Cardiac muscle cell (in vitro differentiated cells and primary cell): Measurements from ENCODE around the gene ANKHD1. TPM values are rescaled to one million over a fixed set of nuclear protein-coding genes. Genes with fewer than 3 reads are reported as not detected.

ENCODE experiments used
- DNase-seq, 2 donors: peaks; one replicate each; pipeline versions ENCODE4 v3.0.0 to v3.0.0-alpha.2; 2010 to 2017; ENCODE audit warnings: low read depth in 1 of 2, low spot score in 1 of 2
- H3K27ac ChIP-seq: fragments of 200-600 bp; sonication (generic); 2 replicates; pipeline ENCODE4 v1.5.1; 2016
- H3K27me3 ChIP-seq: fragments of 200-600 bp; sonication (generic); 2 replicates; pipeline ENCODE4 v1.6.0; 2016; ENCODE audit warnings: control low read depth
- H3K36me3 ChIP-seq: fragments of 200-600 bp; sonication (generic); 2 replicates; pipeline ENCODE4 v1.5.1; 2016; ENCODE audit warnings: control low read depth
- H3K4me1 ChIP-seq: fragments of 200-600 bp; sonication (generic); 2 replicates; pipeline ENCODE4 v1.8.1; 2017; ENCODE audit warnings: low read depth, mild to moderate bottlenecking, mixed run types
- H3K4me3 ChIP-seq: fragments of 200-600 bp; sonication (generic); 2 replicates; pipeline ENCODE4 v1.5.1; 2016; ENCODE audit warnings: mild to moderate bottlenecking
- H3K9me3 ChIP-seq: fragments of 200-600 bp; sonication (generic); 2 replicates; pipeline ENCODE4 v1.5.1; 2017; ENCODE audit warnings: low read depth, mild to moderate bottlenecking, control low read depth
- polyA plus RNA-seq: library from polyadenylated mRNA; unstranded; fragments of >200 nt; fragmentation: Nextera tagmentation; extraction: Ambion mirVana; gene quantifications from 2 replicates; pipeline ENCODE4 v1.2.1, GENCODE V29; 2016
- total RNA-seq: library from RNA; depleted of rRNA; stranded (reverse); fragments of >200 nt; gene quantifications from 2 replicates; pipeline ENCODE4 v1.2.3, GENCODE V29; 2016
- TF ChIP-seq, protein P1 (sequence below): IDR thresholded peaks from 2 replicates; pipeline ENCODE4 v1.5.1; 2012; ENCODE audit warnings: low read depth, mild to moderate bottlenecking, low read length

Gene ANKHD1
- total and polyA plus RNA-seq, 2 experiments from 2014 or later: 42.4 to 46.5 TPM

DNA sequence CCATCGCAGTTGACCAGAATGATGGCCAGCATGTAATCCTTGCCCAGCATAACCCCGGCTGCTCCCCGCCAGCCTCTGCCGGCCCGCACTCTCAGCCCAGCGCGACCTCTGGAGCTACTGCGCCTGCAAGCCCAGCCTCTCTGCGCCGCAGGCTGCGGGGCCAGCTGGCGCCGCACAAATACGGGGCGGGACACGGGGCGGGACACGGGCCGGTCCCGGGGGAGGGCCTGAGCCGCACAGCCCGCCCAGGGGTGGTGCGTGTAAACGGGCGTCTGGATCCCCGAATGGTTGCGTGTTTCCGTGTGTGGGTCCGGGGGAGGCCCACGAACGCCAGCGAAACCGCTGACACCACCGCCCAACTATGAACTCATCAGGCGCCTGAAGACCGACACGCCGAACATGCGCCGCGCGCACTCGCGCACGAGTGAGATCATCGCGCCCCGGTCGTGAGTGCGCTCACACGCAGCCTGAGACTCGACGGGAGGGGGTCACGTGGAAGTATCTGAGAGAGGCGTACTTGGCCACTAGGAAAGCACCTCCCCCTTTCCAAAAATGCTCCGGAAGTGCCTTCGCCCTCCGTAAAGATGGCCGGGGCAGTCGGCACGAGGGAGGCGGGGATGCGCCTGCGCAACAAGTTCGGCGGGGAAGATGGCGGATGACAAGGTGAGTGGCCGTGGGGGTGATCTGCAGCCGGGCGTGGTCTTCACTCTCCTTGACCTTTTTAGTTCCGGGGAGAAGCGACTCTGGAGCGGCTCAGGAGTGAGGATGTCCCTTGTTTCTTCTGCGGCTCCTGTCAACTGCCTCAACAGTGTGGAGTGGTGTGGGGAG lies 162.8 kb downstream of the ANKHD1 start, which contains the start of the genes APBB3 and SLC35A4:
Gene APBB3, minus strand, starts transcription at position 403 of the 828 bp plus-strand sequence. Its CDS starts 353 bp downstream, at position 50.
Gene SLC35A4, plus strand, starts transcription at position 633 of the 828 bp plus-strand sequence. CDS start 2,342 bp downstream, outside the sequence.
- Histone ChIP-seq H3K27me3 (no peaks in the 10 kb centered on the region), H3K27ac (peak within 1 kb of the TSS; percentile 85), H3K36me3 (peaks cover 4% of the 10 kb centered on the region), H3K4me3 (peak within 1 kb of the TSS; percentile 50), H3K4me1 (peaks cover 14% of the 10 kb centered on the region), H3K9me3 (no peaks in the 10 kb centered on the region)
- TF ChIP-seq, protein P1, sequence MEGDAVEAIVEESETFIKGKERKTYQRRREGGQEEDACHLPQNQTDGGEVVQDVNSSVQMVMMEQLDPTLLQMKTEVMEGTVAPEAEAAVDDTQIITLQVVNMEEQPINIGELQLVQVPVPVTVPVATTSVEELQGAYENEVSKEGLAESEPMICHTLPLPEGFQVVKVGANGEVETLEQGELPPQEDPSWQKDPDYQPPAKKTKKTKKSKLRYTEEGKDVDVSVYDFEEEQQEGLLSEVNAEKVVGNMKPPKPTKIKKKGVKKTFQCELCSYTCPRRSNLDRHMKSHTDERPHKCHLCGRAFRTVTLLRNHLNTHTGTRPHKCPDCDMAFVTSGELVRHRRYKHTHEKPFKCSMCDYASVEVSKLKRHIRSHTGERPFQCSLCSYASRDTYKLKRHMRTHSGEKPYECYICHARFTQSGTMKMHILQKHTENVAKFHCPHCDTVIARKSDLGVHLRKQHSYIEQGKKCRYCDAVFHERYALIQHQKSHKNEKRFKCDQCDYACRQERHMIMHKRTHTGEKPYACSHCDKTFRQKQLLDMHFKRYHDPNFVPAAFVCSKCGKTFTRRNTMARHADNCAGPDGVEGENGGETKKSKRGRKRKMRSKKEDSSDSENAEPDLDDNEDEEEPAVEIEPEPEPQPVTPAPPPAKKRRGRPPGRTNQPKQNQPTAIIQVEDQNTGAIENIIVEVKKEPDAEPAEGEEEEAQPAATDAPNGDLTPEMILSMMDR: no peak
- DNase-seq: peak; percentile 97 to 99

DNA sequence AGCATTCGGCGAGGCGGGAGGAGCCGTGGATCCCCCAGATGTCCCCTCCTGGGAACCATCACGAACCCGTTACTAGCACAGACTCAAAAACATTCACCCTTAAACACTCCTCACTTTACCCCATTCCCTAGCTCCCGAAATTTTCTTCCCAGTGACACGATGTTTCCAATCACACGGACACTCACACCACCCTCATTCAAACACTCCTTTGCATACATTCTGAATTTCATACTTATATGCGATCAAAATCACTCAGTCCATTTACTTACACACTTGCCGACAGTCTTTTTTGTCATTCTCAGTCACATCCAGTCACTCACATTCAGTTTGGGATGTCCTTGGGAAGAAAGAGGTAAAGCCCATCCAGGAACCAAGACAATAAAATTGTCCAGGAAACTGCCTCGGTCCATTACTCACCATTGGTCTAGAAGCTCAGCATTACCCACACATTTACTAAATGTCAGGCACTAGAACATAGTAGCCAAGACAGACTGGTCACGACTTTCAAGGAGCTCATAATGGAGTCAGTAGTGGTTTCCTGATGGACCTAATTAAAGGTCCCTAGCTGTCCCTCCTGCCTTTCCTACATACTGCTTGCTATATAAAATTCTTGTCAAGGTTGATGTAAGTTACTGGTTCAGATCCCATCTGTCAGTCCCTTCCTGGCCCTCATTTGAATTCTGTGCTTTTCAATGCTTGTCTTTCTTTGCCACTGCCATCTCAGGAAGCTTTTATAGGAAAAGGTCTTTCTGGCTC lies 163.6 kb downstream of the ANKHD1 start:
- TF ChIP-seq, protein P1: no peak
- peaks cover 4% of the 10 kb centered on the region for H3K36me3 ChIP-seq
- peak overlapping the region; percentile 85 for H3K27ac ChIP-seq
- peaks cover 14% of the 10 kb centered on the region for H3K4me1 ChIP-seq
- peak overlapping the region; percentile 50 for H3K4me3 ChIP-seq
- no peaks in the 10 kb centered on the region for H3K9me3 ChIP-seq
- H3K27me3 ChIP-seq: no peaks in the 10 kb centered on the region
- DNase-seq: peak in 1 of 2 donors; percentile 15

DNA sequence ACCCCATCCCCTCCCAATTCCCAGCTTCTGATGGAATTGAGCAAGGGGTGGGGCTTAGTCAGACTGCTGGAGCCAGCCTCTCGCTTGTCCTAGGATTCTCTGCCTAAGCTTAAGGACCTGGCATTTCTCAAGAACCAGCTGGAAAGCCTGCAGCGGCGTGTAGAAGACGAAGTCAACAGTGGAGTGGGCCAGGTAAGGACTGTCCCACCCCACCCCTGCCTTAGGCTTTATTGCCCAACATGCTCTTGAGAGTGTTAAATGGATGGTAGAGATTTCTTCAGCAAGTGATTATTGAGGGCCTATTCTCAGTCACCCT lies 164.1 kb downstream of the ANKHD1 start:
- no peaks in the 10 kb centered on the region for H3K27me3 ChIP-seq
- H3K36me3 ChIP-seq: peaks cover 4% of the 10 kb centered on the region
- H3K9me3 ChIP-seq: no peaks in the 10 kb centered on the region
- H3K4me3 ChIP-seq: peak overlapping the region; percentile 50
- DNase-seq: peak in 1 of 2 donors; percentile 23
- H3K4me1 ChIP-seq: peaks cover 14% of the 10 kb centered on the region
- H3K27ac ChIP-seq: no peak overlapping the region
- TF ChIP-seq, protein P1: no peak

DNA sequence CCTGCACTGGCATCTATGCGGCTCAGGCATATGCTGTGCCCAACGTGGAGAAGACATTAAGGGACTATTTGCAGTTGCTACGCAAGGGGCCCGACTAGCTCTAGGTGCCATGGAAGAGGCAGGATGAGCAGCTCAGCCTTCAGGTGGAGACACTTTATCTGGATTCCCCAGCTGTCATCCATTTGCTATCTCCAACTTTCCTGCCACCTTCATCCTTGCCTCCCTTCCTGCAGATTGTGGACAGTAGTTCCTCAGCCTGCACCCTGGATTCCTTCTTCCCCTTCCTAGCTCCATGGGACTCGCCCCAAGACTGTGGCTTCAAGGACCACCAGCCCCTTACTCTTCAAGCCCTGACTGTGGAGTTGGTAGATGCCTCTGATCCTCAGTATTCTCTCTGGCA lies 165.0 kb downstream of the ANKHD1 start:
- no peak for DNase-seq
- H3K4me3 ChIP-seq: no peak overlapping the region
- peaks cover 14% of the 10 kb centered on the region for H3K4me1 ChIP-seq
- no peaks in the 10 kb centered on the region for H3K27me3 ChIP-seq
- H3K36me3 ChIP-seq: peaks cover 4% of the 10 kb centered on the region
- H3K9me3 ChIP-seq: no peaks in the 10 kb centered on the region
- TF ChIP-seq, protein P1: no peak
- H3K27ac ChIP-seq: no peak overlapping the region

GRCh38 chr5:140567136-140567818 lies 165.6 kb downstream of the ANKHD1 start:
- Histone ChIP-seq H3K9me3 (no peaks in the 10 kb centered on the region), H3K27ac (peak overlapping the region; percentile 34), H3K27me3 (no peaks in the 10 kb centered on the region), H3K4me1 (peaks cover 14% of the 10 kb centered on the region), H3K36me3 (peaks cover under 1% of the 10 kb centered on the region), H3K4me3 (no peak overlapping the region)
- DNase-seq: no peak
- TF ChIP-seq, protein P1: no peak
